HEK293T (cell line): ENCODE results near the gene TP53RK.

ENCODE experiments used
- CTCF ChIA-PET: fragments of 350-600 bp; formaldehyde crosslinking; extraction: SDS; loops from one replicate; lab custom pipeline; 2021; ENCODE audit warnings: antibody characterized with exemption, inconsistent platforms; lab: Yijun Ruan, JAX
- POLR2A ChIA-PET: fragments of 350-600 bp; formaldehyde crosslinking; extraction: SDS; loops from one replicate; lab custom pipeline; 2020; ENCODE audit warnings: antibody characterized with exemption, inconsistent platforms; lab: Yijun Ruan, JAX
- DNase-seq: peaks from one replicate; pipeline ENCODE4 v3.0.0; 2012; ENCODE audit warnings: mixed read lengths; ENCODE audit errors: extremely low spot score
- ARNT ChIP-seq: fragments of 450-650 bp; IDR thresholded peaks from 2 replicates; pipeline ENCODE4 v1.6.1; 2017; ENCODE audit warnings: mild to moderate bottlenecking
- BHLHE40 ChIP-seq: fragments of 450-650 bp; IDR thresholded peaks from 2 replicates; pipeline ENCODE4 v1.6.1; 2016; ENCODE audit warnings: mild to moderate bottlenecking, moderate library complexity, borderline replicate concordance
- CTBP1 ChIP-seq: fragments of 450-650 bp; IDR thresholded peaks from 2 replicates; pipeline ENCODE4 v1.6.1; 2016; ENCODE audit warnings: borderline replicate concordance
- ELF4 ChIP-seq: fragments of 450-650 bp; IDR thresholded peaks from 2 replicates; pipeline ENCODE4 v1.6.1; 2017; ENCODE audit warnings: antibody characterized with exemption
- FOXA1 ChIP-seq: fragments of 450-650 bp; IDR thresholded peaks from 2 replicates; pipeline ENCODE4 v1.6.1; 2016; ENCODE audit warnings: mild to moderate bottlenecking
- FOXK2 ChIP-seq: fragments of 450-650 bp; IDR thresholded peaks from 2 replicates; pipeline ENCODE4 v1.6.1; 2016; ENCODE audit warnings: mild to moderate bottlenecking
- FOXM1 ChIP-seq: fragments of 450-650 bp; IDR thresholded peaks from 2 replicates; pipeline ENCODE4 v1.6.1; 2017; ENCODE audit warnings: mild to moderate bottlenecking, borderline replicate concordance
- HDGF ChIP-seq: fragments of 450-650 bp; IDR thresholded peaks from 2 replicates; pipeline ENCODE4 v1.6.1; 2017; ENCODE audit warnings: antibody characterized with exemption, borderline replicate concordance
- L3MBTL2 ChIP-seq: fragments of 450-650 bp; conservative IDR thresholded peaks from 2 replicates; pipeline ENCODE4 v1.6.1; 2016; ENCODE audit warnings: mild to moderate bottlenecking
- LEF1 ChIP-seq: fragments of 450-650 bp; IDR thresholded peaks from 2 replicates; pipeline ENCODE4 v1.6.1; 2017; ENCODE audit warnings: mild to moderate bottlenecking, borderline replicate concordance
- NFRKB ChIP-seq: fragments of 450-650 bp; IDR thresholded peaks from 2 replicates; pipeline ENCODE4 v1.6.1; 2016; ENCODE audit warnings: mild to moderate bottlenecking, moderate library complexity
- SP1 ChIP-seq: fragments of 450-650 bp; IDR thresholded peaks from 2 replicates; pipeline ENCODE4 v1.6.1; 2017
- SUZ12 ChIP-seq: fragments of 450-650 bp; IDR thresholded peaks from 2 replicates; pipeline ENCODE4 v1.6.1; 2016; ENCODE audit warnings: mild to moderate bottlenecking
- TARDBP ChIP-seq: fragments of 450-650 bp; IDR thresholded peaks from 2 replicates; pipeline ENCODE4 v1.6.1; 2016
- ZNF384 ChIP-seq: fragments of 450-650 bp; IDR thresholded peaks from 2 replicates; pipeline ENCODE4 v1.6.1; 2016
- TF ChIP-seq, protein P1 (sequence below): fragments of 450-650 bp; IDR thresholded peaks from 2 replicates; pipeline ENCODE4 v1.6.1; 2016

The TP53RK gene

DNA sequence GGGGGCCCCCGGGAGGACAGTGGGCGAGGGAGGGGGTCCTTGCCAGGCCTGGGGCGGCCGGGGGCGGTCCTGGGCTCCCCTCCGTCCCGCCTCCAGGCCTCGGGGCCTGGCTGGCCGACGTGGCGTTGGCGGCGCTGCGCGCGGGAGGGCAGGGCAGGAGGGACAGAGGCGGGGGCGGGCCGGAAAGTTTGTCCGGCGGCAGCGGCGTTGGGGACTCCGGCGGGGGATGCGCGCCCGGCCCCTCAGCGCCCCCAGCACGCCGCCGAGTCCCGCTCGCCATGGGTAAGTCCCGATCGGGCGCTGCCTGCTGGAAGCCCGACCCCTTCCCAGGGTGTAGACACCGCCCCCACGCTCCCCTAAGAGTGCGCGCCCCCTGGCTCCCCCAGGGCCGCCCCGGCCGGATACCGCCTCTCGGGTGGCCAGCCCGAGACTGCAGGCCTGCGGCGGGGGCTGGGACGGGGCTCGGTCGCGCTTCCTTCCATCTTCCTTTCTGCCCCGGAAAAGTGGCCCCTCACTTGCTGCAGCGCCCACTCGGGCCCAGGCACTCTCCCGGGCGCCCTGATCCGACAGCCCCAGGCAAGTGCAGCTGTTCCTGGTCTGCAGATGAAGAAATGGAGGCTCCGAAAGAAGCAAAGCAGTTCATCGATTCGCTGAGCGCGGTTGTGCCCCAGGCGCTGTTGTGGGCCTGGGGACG, 20.4 kb upstream of the TP53RK start, which contains the start of gene SLC2A10:
SLC2A10 (plus strand) TSS at position 191 of the 694 bp plus-strand sequence; CDS start at position 279, 88 bp downstream.
- ChIA-PET CTCF (no interaction called here), POLR2A (no interaction called here)
- TF ChIP-seq TARDBP = no peak
- no peak for TF ChIP-seq FOXM1
- TF ChIP-seq BHLHE40 = no peak
- TF ChIP-seq SP1 = no peak
- no peak for TF ChIP-seq LEF1
- TF ChIP-seq HDGF = no peak
- peak; percentile 53 for DNase-seq

DNA sequence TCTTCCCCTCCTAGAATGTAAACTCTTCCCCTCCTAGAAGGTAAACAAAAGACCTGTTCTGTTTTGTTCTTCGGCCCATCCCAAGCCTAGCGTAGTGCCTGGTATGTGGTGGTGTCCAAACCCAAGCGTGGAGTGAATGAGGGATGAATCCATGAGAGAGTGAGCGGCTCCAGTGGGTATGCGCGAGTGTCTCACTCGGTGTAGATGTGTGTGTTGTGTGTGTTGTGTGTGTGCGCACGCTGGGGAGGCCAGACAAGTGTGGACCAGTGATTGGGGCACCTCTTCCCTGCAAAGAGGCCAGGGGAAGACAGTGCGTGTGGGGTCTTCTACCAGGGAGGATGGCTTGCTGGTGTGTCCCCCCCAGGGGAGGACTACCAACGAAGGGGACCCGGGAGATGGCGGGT, 19.8 kb upstream of the TP53RK start:
- ChIA-PET CTCF (interaction anchor here (0.7 kb wide), 1 partner anchor 14 kb away, joined by 4 read pairs; no protein-coding TSS in a partner anchor), POLR2A (interaction anchor here (0.8 kb wide), 2 partner anchors 14 to 19 kb away, joined by 3 read pairs; no protein-coding TSS in a partner anchor)
- no peak for DNase-seq
- TF ChIP-seq ARNT (no peak), BHLHE40 (no peak), ELF4 (no peak), ZNF384 (no peak), TARDBP (no peak), SUZ12 (no peak), HDGF (no peak), CTBP1 (no peak), SP1 (no peak), L3MBTL2 (no peak), FOXA1 (no peak), NFRKB (no peak), LEF1 (no peak), FOXK2 (no peak), FOXM1 (no peak)
- TF ChIP-seq, protein P1, sequence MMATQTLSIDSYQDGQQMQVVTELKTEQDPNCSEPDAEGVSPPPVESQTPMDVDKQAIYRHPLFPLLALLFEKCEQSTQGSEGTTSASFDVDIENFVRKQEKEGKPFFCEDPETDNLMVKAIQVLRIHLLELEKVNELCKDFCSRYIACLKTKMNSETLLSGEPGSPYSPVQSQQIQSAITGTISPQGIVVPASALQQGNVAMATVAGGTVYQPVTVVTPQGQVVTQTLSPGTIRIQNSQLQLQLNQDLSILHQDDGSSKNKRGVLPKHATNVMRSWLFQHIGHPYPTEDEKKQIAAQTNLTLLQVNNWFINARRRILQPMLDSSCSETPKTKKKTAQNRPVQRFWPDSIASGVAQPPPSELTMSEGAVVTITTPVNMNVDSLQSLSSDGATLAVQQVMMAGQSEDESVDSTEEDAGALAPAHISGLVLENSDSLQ = no peak

DNA sequence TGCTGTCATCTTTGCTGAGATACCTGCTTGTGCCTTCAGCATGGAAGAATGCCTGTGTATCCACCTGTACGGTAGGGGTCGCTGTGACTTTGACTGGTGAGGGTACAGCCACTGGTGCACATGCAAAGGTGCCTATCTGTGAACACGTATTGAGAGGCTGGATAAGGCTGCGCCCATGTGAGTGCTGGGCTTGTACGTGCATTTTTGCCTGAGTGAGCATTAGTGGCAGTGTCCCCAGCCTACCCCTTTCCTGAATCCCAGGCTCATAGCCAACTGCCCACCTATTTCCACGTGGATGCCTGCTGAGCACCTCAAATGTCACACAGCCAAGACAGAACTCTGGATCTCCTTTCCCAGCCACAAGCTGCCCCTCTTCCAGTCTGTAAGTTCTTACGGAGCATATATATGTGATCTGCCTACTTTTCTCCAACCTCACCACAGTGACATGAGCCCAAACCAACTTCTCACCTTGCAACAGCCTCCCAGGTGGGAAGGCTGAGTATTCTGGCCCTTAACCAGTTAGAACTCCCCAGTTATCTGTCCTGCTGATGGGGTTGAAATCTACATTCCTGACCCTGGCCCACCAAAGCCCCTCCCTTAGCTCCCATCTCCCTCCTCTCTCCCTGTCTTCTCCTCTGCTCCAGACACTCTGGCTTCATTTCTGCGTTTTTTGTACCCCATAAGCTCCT, 19.1 kb upstream of the TP53RK start:
- POLR2A ChIA-PET = interaction anchor here (0.8 to 1.2 kb wide), 3 partner anchors 14 to 20 kb away, joined by 3 to 6 read pairs (median 3); partner anchors contain the start of gene TP53RK
- CTCF ChIA-PET = interaction anchor here (0.5 to 0.7 kb wide), 2 partner anchors 13 to 394 kb away, joined by 3 to 4 read pairs; no protein-coding TSS in a partner anchor
- DNase-seq = no peak
- TF ChIP-seq BHLHE40 = no peak
- TF ChIP-seq ELF4 = no peak
- no peak for TF ChIP-seq ZNF384
- TF ChIP-seq SUZ12 = no peak
- no peak for TF ChIP-seq LEF1
- TF ChIP-seq FOXM1 = no peak
- no peak for TF ChIP-seq FOXK2
- TF ChIP-seq, protein P1 = no peak
- TF ChIP-seq HDGF = no peak
- TF ChIP-seq ARNT = no peak
- TF ChIP-seq L3MBTL2 = no peak
- no peak for TF ChIP-seq NFRKB
- no peak for TF ChIP-seq SP1
- no peak for TF ChIP-seq CTBP1
- no peak for TF ChIP-seq FOXA1
- TF ChIP-seq TARDBP = no peak

DNA sequence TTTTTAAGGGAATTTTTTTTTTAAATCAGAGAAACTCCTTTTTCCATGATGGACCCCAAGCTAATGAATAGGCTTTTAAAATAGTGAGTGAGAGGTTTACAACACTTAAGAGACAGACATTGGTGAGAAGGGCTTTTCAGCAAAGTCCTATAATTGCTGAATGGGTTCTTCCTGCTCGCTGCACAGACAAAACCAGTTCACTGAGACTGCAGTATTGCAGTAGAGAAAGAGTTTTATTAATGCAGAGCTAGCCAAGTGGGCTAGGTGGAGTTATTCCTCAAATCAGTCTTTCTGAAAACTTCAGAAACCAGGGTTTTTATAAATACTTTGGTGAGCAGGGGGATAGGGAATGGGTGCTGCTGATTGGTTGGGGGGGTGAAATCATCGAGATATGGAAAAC, 17.0 kb upstream of the TP53RK start:
- CTCF ChIA-PET = interaction anchor here (0.8 kb wide), 1 partner anchor 29 kb away, joined by 4 read pairs; no protein-coding TSS in a partner anchor
- no peak for DNase-seq
- TF ChIP-seq L3MBTL2 (no peak), ZNF384 (no peak), ARNT (no peak), BHLHE40 (no peak), LEF1 (no peak), SP1 (no peak), CTBP1 (no peak), NFRKB (no peak), ELF4 (no peak), FOXA1 (no peak), HDGF (no peak), FOXK2 (no peak), SUZ12 (no peak)
- TF ChIP-seq, protein P1 = no peak
- POLR2A ChIA-PET = no interaction called here

DNA sequence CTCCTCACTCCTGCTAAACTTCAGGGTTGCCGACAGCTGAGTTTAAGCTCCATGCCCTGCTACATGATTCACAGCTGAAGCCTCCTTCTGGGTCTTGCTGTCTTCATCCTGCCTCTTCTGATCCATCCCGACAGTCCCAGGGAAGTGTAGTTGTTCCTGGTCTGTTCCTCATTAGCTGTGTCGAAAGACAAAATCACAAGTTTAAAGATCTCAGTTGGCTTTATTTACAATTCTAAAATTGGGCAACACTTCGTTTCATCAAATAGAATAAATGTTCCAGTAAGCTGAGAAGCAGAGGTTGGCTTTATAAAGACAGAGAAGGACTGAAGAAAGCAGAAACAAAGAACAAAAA, 16.1 kb upstream of the TP53RK start:
- no peak for DNase-seq
- CTCF ChIA-PET = interaction anchor here (0.8 kb wide), 1 partner anchor 30 kb away, joined by 4 read pairs; no protein-coding TSS in a partner anchor
- TF ChIP-seq HDGF (no peak), CTBP1 (no peak), ARNT (no peak), ZNF384 (no peak), BHLHE40 (no peak), ELF4 (no peak), SUZ12 (no peak), SP1 (no peak), NFRKB (no peak), FOXM1 (no peak), FOXA1 (no peak), L3MBTL2 (no peak), FOXK2 (no peak), TARDBP (no peak), LEF1 (no peak)
- TF ChIP-seq, protein P1 = no peak
- POLR2A ChIA-PET = no interaction called here
